Mammary epithelial cell (primary cell): ENCODE measurements around the gene LATS2.

ENCODE experiments used
- CTCF ChIP-seq, 2 donors: IDR thresholded peaks in 1 of 2; conservative IDR thresholded peaks in 1 of 2; 2 replicates each; pipeline ENCODE4 v1.5.1; 2011 to 2012; ENCODE audit warnings: inconsistent platforms in 2 of 2, low read length in 2 of 2, mild to moderate bottlenecking in 2 of 2, control low read depth in 1 of 2, low read depth in 1 of 2; ENCODE audit not compliant: insufficient read depth in 1 of 2; ENCODE audit errors: extremely low read depth in 1 of 2
- EZH2 ChIP-seq: IDR thresholded peaks from 2 replicates; pipeline ENCODE4 v1.6.1; 2012; ENCODE audit warnings: low read length, inconsistent platforms, borderline replicate concordance

GRCh38 chr13:21079221-21079620, 17.8 kb upstream of the LATS2 start:
- TF ChIP-seq EZH2, result no peak
- TF ChIP-seq CTCF (conservative IDR thresholded peaks at IDR 0.05 in 1 of 2, IDR thresholded peaks at IDR 0.05 in 1 of 2; ENCODE audit: extremely low read depth in 1 of 2, insufficient read depth in 1 of 2, low read depth in 1 of 2, low read length in 2 of 2), result no peak
